ENCODE results near the gene FAM111A.
"Not testable (repeated sequence)": the region's sequence is repeated elsewhere in the genome, so short reads cannot be mapped to it uniquely, and the experiment has no call there.

Gene FAM111A

DNA sequence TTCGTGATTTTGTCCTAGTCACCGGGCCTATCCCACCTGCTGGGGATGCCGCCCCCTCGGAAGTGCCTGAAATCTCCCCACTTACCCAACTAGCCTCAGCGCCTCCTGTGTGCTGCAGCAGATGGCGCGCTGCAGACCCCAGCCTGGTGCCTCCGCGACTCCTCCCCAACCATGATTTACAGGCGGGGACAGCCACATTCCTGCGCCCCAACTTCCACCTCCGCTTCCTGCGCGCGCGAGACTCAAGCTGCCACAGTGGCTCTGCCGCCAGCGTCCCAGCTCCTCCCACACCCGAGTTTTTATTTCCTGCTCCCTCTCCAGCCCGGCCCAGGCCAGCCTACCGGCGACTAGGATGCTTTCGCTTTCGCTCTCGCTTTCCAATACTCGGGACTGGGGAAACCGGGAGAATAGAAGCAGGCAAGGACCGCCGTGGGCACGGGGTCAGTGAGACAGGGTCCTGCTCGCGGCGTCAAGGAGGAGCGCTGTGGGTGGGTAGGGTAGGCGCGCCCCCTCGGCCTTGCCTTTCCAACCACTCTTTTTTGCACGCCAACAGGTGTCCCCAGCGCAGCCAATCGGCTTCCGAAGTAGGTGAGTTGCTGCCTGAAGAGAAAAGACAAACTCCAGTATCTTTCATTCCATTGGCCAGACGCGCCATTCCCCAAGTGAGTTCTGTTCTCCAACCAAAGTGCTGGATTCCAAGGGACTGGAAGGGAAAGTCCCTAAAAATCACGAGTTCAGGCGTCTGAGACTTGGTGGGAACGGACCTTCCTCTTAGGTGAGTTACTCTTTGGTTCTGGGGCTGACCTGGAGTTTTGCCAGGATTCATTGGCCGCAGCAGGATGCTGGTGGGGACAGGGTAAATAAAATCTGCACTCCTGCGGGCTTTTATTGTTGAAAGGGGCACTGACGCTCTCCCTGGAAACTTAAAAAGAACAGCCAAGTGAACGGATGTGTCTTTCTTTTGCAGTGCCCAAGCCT lies at the start of gene FAM111A:
Gene FAM111A (plus strand): TSS at position 327 of the 978 bp plus-strand sequence. CDS start 6,017 bp downstream, outside the sequence.
- DNase-seq (ENCODE audit: low spot score): peak; percentile 80
- peak; percentile 58 for FAIRE-seq

GRCh38 chr11:59093576-59093975 lies 49.1 kb upstream of the FAM111A start:
- not testable (repeated sequence) for DNase-seq (ENCODE audit: low spot score); FAIRE-seq

DNA sequence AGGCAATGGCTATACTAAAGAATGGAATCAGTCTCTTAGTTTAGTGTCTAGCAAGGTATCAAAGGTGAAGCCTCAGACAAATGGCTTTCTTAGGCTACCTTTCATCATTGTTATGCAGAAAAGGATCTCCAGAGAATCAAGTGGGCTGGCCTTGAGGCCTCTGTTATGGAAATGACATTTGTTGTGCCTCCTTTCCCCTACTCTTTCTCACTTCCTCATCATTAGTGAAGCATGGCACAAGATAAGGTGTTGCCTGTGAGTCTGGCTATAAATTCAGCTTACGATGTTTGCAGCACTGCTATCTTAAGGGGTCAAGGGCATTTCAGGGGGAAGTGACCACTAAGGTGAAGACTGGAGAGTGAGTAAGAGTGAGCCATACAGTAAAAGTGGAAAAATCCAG lies 47.4 kb upstream of the FAM111A start:
- not testable (repeated sequence) for DNase-seq (ENCODE audit: low spot score); FAIRE-seq

DNA sequence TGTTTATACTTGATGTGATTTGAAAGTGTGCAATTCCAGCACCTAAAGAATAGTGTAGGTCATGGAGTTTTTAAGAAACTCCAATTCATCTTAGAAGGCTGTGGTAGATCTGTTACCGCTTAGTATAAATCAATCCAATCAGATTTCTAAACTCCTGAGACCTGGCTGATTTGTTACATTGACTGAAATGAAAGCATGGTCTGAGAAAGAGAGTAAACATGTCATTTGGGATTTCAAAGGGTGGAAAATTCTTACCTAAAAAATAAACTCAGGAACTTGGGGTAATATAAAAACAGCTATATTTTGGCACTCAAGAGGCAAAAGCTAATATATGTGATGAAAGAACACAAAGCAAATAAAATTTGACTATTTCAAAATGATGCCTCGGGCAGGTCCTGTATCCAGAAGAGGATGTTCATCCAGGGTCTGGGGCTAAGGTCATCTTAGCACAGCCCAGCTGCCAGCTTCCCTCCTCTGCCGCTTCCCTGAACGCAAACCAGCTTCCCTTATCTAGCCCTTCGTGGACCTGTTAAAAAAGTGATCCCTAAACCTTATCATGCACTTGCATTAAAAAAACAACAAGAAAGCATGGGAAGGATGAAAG lies 46.6 kb upstream of the FAM111A start:
- not testable (repeated sequence) for FAIRE-seq; DNase-seq (ENCODE audit: low spot score)

GRCh38 chr11:59097113-59097708 lies 45.4 kb upstream of the FAM111A start:
- DNase-seq (ENCODE audit: low spot score) (peak; percentile 18), FAIRE-seq (no peak)

GRCh38 chr11:59097938-59098337 lies 44.7 kb upstream of the FAM111A start:
- not testable (repeated sequence) for DNase-seq (ENCODE audit: low spot score); FAIRE-seq

DNA sequence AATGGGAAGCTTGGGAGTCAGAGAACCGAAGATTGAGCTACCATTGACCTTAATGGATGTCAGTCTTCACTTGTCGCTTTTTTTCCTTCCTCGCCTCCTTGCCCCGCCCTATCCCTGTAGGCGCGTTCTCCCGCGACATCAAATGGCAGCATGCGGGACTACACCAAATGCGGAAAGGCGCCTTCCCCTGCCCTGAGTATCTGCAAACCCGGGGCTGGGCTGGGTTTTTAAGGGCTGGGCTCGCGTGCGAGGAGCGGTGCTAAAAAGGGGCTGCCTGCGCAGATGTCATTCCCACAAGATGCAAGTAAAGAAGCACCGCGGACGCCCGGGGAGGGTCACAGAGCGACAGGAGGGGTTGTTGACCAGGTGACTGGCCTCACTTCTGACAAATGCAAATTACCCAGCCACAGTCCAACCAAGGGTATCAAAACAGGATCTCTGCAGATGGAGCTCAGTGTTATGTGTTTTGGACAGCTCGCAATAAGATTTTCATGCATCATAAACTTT lies 40.3 kb upstream of the FAM111A start:
- no peak for DNase-seq (ENCODE audit: low spot score)
- no peak for FAIRE-seq

- FAIRE-seq (peak; percentile 69), DNase-seq (ENCODE audit: low spot score) (peak; percentile 86)
These were observed 36.0 kb upstream of the FAM111A start, which contains the start of gene FAM111B for GRCh38 chr11:59106363-59107336. TSS of gene FAM111B (plus strand) at chr11:59107237. CDS start at chr11:59109626, 2,389 bp downstream.

- DNase-seq (ENCODE audit: low spot score); FAIRE-seq: not testable (repeated sequence)
These were observed 34.9 kb upstream of the FAM111A start for GRCh38 chr11:59107721-59108120.

- DNase-seq (ENCODE audit: low spot score) (no peak), FAIRE-seq (no peak)
These were observed 30.2 kb upstream of the FAM111A start for GRCh38 chr11:59112494-59112893.

DNA sequence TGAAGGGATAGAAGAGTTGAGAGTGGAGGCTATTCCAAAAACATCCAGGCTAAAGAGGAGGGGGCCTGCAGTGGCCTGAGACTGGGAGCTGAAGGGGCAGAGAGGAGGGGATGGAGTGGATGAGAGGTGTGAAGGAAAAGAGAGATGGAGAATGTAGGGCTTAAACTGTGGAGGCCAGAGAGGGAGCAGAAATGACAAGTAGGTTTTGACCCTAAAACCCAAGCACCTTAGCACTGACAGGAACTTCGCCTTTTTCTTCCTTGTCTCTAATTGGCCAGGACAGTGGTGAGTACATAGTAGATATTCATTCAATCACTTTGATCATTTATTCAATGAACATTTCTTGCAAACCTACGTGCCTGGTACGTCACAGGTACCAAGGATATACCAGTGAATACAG lies 28.3 kb upstream of the FAM111A start:
- DNase-seq (ENCODE audit: low spot score) (no peak), FAIRE-seq (no peak)

DNA sequence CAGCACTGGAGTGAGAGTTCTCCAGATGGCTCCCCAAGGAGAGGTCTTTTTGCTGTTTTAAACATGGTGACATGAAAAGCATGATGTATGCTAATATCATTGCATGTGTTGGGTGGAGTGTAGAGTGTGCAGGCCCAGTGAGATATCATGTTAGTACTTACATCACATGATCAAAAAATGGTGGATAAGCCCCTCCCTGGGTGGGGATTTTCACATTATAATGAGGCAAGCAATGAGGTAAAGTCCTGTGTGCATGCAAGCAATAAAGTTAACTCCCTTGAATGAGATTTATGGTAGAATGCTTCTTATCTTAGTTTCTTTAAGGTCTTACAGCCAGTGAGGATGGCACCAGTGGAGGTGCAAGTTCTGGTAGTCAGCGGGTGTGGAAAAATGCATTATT lies 27.1 kb upstream of the FAM111A start:
- DNase-seq (ENCODE audit: low spot score) (no peak), FAIRE-seq (no peak)

- DNase-seq (ENCODE audit: low spot score) (no peak), FAIRE-seq (no peak)
These were observed 24.9 kb upstream of the FAM111A start for GRCh38 chr11:59117774-59118173.

DNA sequence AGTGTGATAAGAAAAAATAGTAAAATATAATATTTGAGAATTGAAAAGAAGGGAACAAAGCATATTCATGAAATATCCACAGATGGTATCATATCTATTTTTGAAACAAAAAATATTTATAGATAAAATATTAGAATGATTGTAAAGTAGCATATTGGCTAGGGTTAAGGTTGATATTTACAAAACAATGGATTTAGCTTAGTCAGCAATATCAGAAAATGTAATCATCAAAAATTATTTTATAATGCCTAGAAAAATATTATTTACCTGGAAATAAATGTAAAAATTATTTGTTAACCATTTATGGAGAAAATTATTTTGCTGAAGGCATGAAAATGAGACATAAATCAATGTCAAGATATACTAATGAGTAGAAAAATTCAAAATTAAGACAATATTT lies 22.8 kb upstream of the FAM111A start:
- DNase-seq (ENCODE audit: low spot score) (no peak), FAIRE-seq (no peak)

GRCh38 chr11:59135648-59136461 lies 6.8 kb upstream of the FAM111A start:
- no peak for FAIRE-seq
- peak; percentile 13 for DNase-seq (ENCODE audit: low spot score)

DNA sequence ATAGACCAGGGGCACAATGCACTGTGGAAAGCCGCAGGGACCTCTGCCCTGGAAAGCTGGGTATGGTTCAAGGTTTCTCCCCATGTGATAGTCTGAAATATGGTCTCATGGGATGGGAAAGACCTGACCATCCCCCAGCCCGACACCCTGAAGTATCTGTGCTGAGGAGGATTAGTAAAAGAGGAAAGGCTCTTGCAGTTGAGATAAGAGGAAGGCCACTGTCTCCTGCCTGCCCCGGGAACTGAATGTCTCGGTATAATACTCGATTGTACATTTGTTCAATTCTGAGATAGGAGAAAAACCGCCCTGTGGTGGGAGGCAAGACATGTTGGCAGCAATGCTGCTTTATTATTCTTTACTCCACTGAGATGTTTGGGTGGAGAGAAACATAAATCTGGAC lies 6.1 kb upstream of the FAM111A start:
- FAIRE-seq; DNase-seq (ENCODE audit: low spot score): not testable (repeated sequence)

GRCh38 chr11:59137190-59137589 lies 5.5 kb upstream of the FAM111A start:
- no peak for FAIRE-seq
- DNase-seq (ENCODE audit: low spot score): no peak

- no peak for FAIRE-seq
- no peak for DNase-seq (ENCODE audit: low spot score)
These were observed 4.0 kb upstream of the FAM111A start for GRCh38 chr11:59138643-59139042.

- no peak for FAIRE-seq
These were observed 1.5 kb upstream of the FAM111A start for GRCh38 chr11:59141191-59141590.

More at GRCh38 chr11:59141191-59141590, 1.5 kb upstream of the FAM111A start:
- DNase-seq (ENCODE audit: low spot score): no peak
